Thyroid gland (tissue), 4 donors: ENCODE results near the gene LARGE1. TPM values are rescaled to one million over a fixed set of nuclear protein-coding genes. Genes with fewer than 3 reads are reported as not detected.

Experiments used
- DNase-seq, 2 donors: peaks; one replicate each; pipeline ENCODE4 v3.0.0-alpha.2; 2019
- H3K27ac ChIP-seq, 3 donors: fragments of 200-600 bp; sonication (generic); 1 replicate in 2 of 3; 2 replicates in 1 of 3; pipeline ENCODE4 v1.5.1; 2016 to 2019; ENCODE audit warnings: mild to moderate bottlenecking in 1 of 3, moderate library complexity in 1 of 3
- H3K27me3 ChIP-seq: fragments of 200-600 bp; sonication (generic); one replicate; pipeline ENCODE4 v1.5.1; 2019
- H3K36me3 ChIP-seq, 2 donors: fragments of 200-600 bp; sonication (generic); one replicate each; pipeline ENCODE4 v1.5.1; 2016 to 2019
- H3K4me1 ChIP-seq, 2 donors: fragments of 200-600 bp; sonication (generic); one replicate each; pipeline ENCODE4 v1.5.1; 2017 to 2019
- H3K4me3 ChIP-seq, 3 donors: fragments of 200-600 bp; sonication (generic); replicated peaks in 1 of 3; 1 replicate in 2 of 3; 2 replicates in 1 of 3; pipeline ENCODE4 v1.5.1; 2016; ENCODE audit warnings: mild to moderate bottlenecking in 1 of 3
- H3K9me3 ChIP-seq: fragments of 200-600 bp; sonication (generic); one replicate; pipeline ENCODE4 v1.5.1; 2017
- POLR2A ChIP-seq, 2 donors: fragments of 450-650 bp; IDR thresholded peaks; one replicate each; pipeline ENCODE4 v1.6.1; 2017; ENCODE audit warnings: antibody characterized with exemption in 2 of 2, mild to moderate bottlenecking in 2 of 2, moderate library complexity in 1 of 2
- WGBS, 2 donors: methylation state at CpG; one replicate each; pipeline ENCODE4 v1.1.5; 2017; 5-methylcytosine and 5-hydroxymethylcytosine counted together
- intact Hi-C: fragments of 100-400 bp; cut with DNase I; formaldehyde crosslinking; loops from one replicate; pipeline ENCODE4 v1.15.1; 2023
- total RNA-seq, 4 donors: library from RNA; depleted of rRNA; stranded (reverse); fragments of >200 nt; gene quantifications; one replicate each; pipeline ENCODE4 v1.2.3, GENCODE V29; 2016
- TF ChIP-seq, protein P1 (sequence below), 6 experiments: fragments of 200-600 bp in 3 of 6; fragments of 450-650 bp in 3 of 6; sonication (generic) in 3 of 6; IDR thresholded peaks; one replicate each; pipeline ENCODE4 v1.5.1; 2016 to 2019; ENCODE audit warnings: antibody characterized with exemption in 6 of 6, mild to moderate bottlenecking in 2 of 6, inconsistent platforms in 1 of 6, moderate library complexity in 1 of 6

LARGE1 gene
- total RNA-seq, 4 donors from 2014 or later, result 13.6 to 16.3 (median 15.1) TPM

DNA sequence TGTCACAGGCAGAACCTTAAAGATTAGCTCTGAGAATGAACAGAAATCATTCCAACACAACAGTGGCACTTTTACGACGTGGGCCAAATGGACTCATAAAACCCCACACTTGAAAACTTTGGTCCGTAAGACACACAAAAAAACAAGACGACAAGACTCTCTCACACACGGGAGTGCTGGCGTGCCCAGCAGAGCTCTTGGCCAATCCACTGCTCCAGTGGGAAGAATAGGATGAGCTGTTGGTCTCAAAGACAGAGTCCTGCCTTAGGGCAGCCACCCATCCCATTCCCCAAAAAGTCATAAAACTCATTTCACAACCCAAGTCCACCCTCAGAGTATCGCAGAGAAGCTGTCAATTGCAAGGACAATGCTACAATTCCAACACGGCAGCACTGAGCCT, 18.2 kb downstream of the LARGE1 start:
- Histone ChIP-seq H3K4me3 (no peak overlapping the region), H3K27ac (no peak overlapping the region), H3K27me3 (no peaks in the 10 kb centered on the region), H3K36me3 (no peaks in the 10 kb centered on the region), H3K9me3 (no peaks in the 10 kb centered on the region), H3K4me1 (no peaks in the 10 kb centered on the region)
- 91% methylated on average over 8 of the region's 8 CpGs for WGBS, 2 donors
- no peak for TF ChIP-seq POLR2A (IDR thresholded peaks at IDR 0.05)
- TF ChIP-seq, protein P1, sequence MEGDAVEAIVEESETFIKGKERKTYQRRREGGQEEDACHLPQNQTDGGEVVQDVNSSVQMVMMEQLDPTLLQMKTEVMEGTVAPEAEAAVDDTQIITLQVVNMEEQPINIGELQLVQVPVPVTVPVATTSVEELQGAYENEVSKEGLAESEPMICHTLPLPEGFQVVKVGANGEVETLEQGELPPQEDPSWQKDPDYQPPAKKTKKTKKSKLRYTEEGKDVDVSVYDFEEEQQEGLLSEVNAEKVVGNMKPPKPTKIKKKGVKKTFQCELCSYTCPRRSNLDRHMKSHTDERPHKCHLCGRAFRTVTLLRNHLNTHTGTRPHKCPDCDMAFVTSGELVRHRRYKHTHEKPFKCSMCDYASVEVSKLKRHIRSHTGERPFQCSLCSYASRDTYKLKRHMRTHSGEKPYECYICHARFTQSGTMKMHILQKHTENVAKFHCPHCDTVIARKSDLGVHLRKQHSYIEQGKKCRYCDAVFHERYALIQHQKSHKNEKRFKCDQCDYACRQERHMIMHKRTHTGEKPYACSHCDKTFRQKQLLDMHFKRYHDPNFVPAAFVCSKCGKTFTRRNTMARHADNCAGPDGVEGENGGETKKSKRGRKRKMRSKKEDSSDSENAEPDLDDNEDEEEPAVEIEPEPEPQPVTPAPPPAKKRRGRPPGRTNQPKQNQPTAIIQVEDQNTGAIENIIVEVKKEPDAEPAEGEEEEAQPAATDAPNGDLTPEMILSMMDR (IDR thresholded peaks at IDR 0.05), result no peak
- intact Hi-C loops, result no loop called here
- no peak for DNase-seq

DNA sequence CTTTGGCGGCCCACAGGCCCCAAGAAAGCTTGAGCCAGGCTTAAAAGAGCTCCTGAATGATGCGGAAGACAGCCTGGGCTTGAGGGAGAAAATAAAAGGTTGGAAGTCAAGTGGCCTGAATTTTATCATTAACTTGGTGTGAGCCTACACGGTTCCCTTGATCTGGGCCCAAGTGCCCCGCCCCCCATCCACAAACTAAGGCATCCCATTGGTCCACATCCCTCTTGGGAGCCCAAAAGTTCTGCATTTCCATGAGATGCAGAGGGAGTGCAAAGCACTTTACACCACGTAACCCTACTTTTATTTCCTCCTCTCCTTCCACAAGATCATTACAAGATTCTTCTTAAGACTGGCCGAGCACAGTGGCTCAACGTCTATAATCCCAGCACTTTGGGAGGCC, 22.2 kb downstream of the LARGE1 start:
- Histone ChIP-seq H3K9me3 (no peaks in the 10 kb centered on the region), H3K36me3 (no peaks in the 10 kb centered on the region), H3K4me1 (no peaks in the 10 kb centered on the region), H3K27ac (no peak overlapping the region), H3K4me3 (no peak overlapping the region), H3K27me3 (no peaks in the 10 kb centered on the region)
- intact Hi-C loops, result no loop called here
- no peak for DNase-seq
- TF ChIP-seq, protein P1 (IDR thresholded peaks at IDR 0.05), result no peak
- no peak for TF ChIP-seq POLR2A (IDR thresholded peaks at IDR 0.05)
- WGBS, 2 donors, result 80 to 85% methylated on average over 7 of the region's 7 CpGs

DNA sequence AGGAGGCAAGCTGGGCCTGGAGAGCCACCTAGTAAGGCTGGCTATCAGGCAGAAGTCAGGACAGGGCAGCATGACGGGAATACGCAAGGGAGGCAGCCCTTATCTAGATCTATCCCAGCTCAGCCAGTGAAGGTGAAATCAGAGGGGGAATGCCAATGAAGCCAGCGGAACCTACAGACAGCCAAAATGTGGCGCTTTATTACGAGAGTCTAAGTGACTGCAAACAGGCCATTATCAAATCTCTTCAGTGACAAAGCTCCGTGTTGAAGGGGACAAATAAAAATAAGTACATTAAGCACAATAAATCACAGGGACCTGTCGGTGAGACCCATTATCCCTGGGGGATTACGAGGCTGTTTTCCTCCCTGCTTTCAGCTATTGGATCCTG, 22.8 kb downstream of the LARGE1 start:
- no peaks in the 10 kb centered on the region for H3K27me3 ChIP-seq
- no peak overlapping the region for H3K27ac ChIP-seq
- H3K4me1 ChIP-seq, result no peaks in the 10 kb centered on the region
- no peak for TF ChIP-seq POLR2A (IDR thresholded peaks at IDR 0.05)
- TF ChIP-seq, protein P1 (IDR thresholded peaks at IDR 0.05), result no peak
- no peaks in the 10 kb centered on the region for H3K9me3 ChIP-seq
- WGBS, 2 donors, result 84 to 88% methylated on average over 8 of the region's 8 CpGs
- intact Hi-C loops, result no loop called here
- no peak for DNase-seq
- no peak overlapping the region for H3K4me3 ChIP-seq
- H3K36me3 ChIP-seq, result no peaks in the 10 kb centered on the region

DNA sequence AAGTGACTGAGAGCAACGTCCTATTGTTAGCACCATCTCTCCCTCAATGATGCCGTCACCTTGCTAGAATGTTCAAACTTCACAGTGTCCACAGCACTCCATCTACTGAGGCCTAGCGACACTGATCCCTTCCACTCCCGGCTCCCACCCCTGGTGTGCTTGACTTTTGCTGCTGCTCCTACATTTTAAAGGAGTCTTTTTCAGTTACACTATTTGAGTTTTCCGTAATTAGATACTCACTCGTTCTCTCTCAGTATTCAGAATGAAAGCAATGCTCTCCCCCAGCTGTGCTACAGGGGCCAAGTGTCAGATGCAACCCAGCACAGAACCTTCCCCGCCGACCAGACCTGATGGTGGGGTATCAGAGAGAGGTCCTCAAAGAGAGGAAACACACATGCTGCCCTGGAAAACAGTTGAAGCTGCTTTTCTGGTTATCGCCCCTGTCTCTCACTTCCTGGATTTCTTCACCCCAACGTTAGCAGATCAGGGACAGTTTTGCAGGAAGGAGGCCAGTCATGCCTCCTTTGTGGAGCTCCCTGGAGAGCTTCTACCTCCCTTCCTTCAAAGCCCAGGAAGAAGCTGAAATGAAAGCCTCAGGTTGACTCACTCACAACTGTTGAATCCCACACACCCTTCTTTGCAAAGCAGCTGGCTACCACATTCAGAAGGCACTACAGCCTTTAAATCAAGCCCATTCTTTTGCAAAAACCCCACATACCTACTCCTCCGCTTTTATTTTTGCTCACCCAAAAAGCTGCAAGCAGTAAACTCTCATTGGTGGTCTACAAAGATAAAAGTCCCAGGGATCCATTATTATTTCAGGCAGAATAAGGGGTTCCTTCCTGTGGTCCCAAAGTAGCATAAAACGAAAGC, 23.5 kb downstream of the LARGE1 start:
- Histone ChIP-seq H3K27me3 (no peaks in the 10 kb centered on the region), H3K4me1 (no peaks in the 10 kb centered on the region), H3K9me3 (no peaks in the 10 kb centered on the region), H3K27ac (no peak overlapping the region), H3K4me3 (no peak overlapping the region), H3K36me3 (no peaks in the 10 kb centered on the region)
- no peak for DNase-seq
- intact Hi-C loops, result no loop called here
- WGBS, 2 donors, result 79 to 87% methylated on average over 12 of the region's 12 CpGs
- TF ChIP-seq POLR2A (IDR thresholded peaks at IDR 0.05), result no peak
- TF ChIP-seq, protein P1 (IDR thresholded peaks at IDR 0.05), result no peak

DNA sequence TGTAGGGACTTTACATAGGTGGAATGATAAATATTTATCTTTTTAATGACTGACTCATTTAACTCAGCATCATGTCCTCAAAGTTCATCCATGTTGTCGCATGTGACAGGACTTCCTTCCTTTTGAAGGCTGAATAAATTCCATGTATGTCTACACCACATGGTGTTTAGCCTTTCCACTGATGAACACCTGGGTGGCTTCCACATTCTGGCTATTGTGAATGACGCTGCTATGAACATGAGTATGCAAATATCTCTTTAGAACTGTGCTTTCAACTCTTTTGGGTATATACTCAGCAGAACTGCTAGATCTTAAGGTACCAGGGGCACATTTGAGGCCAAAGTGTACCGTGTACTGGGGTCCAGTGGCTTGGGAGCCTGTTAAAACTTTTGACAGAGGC, 24.1 kb downstream of the LARGE1 start:
- no peaks in the 10 kb centered on the region for H3K36me3 ChIP-seq
- no peak for DNase-seq
- H3K9me3 ChIP-seq, result no peaks in the 10 kb centered on the region
- no peak overlapping the region for H3K27ac ChIP-seq
- intact Hi-C loops, result no loop called here
- 88 to 92% methylated on average over 3 of the region's 3 CpGs for WGBS, 2 donors
- no peaks in the 10 kb centered on the region for H3K27me3 ChIP-seq
- no peak overlapping the region for H3K4me3 ChIP-seq
- no peaks in the 10 kb centered on the region for H3K4me1 ChIP-seq
- no peak for TF ChIP-seq POLR2A (IDR thresholded peaks at IDR 0.05)
- TF ChIP-seq, protein P1 (IDR thresholded peaks at IDR 0.05), result no peak
